GM12891 (cell line): ENCODE results near the gene RNF13.

Experiments
- POLR2A ChIP-seq: IDR thresholded peaks from 2 replicates; pipeline ENCODE4 v1.6.1; 2011; ENCODE audit warnings: low read depth, low read length, control low read depth
- POLR2AphosphoS5 ChIP-seq: IDR thresholded peaks from 2 replicates; pipeline ENCODE4 v1.6.1; 2011; ENCODE audit warnings: low read depth, low read length, control low read depth
- TAF1 ChIP-seq: IDR thresholded peaks from 2 replicates; pipeline ENCODE4 v1.6.1; 2011; ENCODE audit warnings: low read depth, low read length, control low read depth

- TF ChIP-seq POLR2A: no peak
- TF ChIP-seq TAF1: no peak
- TF ChIP-seq POLR2AphosphoS5: no peak
These were observed 179.5 kb downstream of the RNF13 start for GRCh38 chr3:149992416-149993058.
